A549 (cell line): ENCODE measurements around the gene MTCH2.

Experiments used
- HDAC2 ChIP-seq: fragments of 200-600 bp; sonication (generic); IDR thresholded peaks from 2 replicates; pipeline ENCODE4 v1.6.1; 2016
- NPAS2 ChIP-seq: fragments of 250-450 bp; sonication (Bioruptor Pico); IDR thresholded peaks from 2 replicates; pipeline ENCODE4 v1.8.0; 2022; ENCODE audit warnings: mild to moderate bottlenecking, moderate library complexity, borderline replicate concordance
- RNF2 ChIP-seq: fragments of 200-600 bp; sonication (generic); IDR thresholded peaks from 2 replicates; pipeline ENCODE4 v1.6.1; 2016; ENCODE audit warnings: low read depth, mild to moderate bottlenecking, antibody characterized with exemption, moderate library complexity, borderline replicate concordance
- TF ChIP-seq, protein P1 (sequence below): fragments of >200 bp; sonication (Bioruptor Twin); formaldehyde crosslinking; IDR thresholded peaks from 3 replicates; pipeline ENCODE4 v1.5.1; 2016

DNA sequence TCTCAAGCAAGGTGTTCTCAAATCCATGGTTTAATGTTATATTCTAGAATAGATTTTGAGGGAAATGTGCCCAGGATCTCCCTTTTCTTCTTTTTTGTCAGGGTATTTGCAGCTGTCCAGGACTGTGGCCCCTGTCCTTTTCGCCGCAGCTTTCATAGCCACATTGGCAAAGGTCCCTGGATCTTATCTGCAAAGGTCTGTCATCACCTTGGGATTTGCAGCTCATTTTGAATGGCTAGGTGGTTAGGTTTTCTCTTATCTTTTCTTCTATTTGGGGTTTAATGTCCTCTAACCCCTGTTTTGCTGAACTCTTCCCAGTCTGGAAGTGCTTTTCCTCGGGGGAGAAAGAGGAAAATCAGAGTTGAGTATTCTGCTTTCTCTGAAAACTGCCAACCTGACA is 36.4 kb downstream of the MTCH2 start:
- TF ChIP-seq, protein P1, sequence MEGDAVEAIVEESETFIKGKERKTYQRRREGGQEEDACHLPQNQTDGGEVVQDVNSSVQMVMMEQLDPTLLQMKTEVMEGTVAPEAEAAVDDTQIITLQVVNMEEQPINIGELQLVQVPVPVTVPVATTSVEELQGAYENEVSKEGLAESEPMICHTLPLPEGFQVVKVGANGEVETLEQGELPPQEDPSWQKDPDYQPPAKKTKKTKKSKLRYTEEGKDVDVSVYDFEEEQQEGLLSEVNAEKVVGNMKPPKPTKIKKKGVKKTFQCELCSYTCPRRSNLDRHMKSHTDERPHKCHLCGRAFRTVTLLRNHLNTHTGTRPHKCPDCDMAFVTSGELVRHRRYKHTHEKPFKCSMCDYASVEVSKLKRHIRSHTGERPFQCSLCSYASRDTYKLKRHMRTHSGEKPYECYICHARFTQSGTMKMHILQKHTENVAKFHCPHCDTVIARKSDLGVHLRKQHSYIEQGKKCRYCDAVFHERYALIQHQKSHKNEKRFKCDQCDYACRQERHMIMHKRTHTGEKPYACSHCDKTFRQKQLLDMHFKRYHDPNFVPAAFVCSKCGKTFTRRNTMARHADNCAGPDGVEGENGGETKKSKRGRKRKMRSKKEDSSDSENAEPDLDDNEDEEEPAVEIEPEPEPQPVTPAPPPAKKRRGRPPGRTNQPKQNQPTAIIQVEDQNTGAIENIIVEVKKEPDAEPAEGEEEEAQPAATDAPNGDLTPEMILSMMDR: no peak
- TF ChIP-seq HDAC2 (no peak), NPAS2 (no peak), RNF2 (no peak)
